GM12878 (cell line): ENCODE data around the gene CCR7. TPM values are rescaled to one million over a fixed set of nuclear protein-coding genes. Genes with fewer than 3 reads are reported as not detected.

Source experiments
- BCLAF1 ChIP-seq: fragments of 450-650 bp; IDR thresholded peaks from 2 replicates; pipeline ENCODE4 v1.6.1; 2017; ENCODE audit warnings: antibody characterized with exemption, mild to moderate bottlenecking, moderate library complexity
- EGR1 ChIP-seq, 2 experiments: IDR thresholded peaks; 1 replicate in 1 of 2; 2 replicates in 1 of 2; pipeline ENCODE4 v1.6.1; 2011 to 2012; ENCODE audit warnings: low read depth in 2 of 2, low read length in 2 of 2, borderline replicate concordance in 1 of 2, mild to moderate bottlenecking in 1 of 2, moderate library complexity in 1 of 2
- ESRRA ChIP-seq: IDR thresholded peaks from 2 replicates; pipeline ENCODE4 v1.6.1; 2012; ENCODE audit warnings: mild to moderate bottlenecking, low read length, improper control_type of control experiment
- GATAD2B ChIP-seq: fragments of 450-650 bp; conservative IDR thresholded peaks from 2 replicates; pipeline ENCODE4 v1.6.1; 2017; ENCODE audit warnings: low read depth, mild to moderate bottlenecking, moderate library complexity
- IKZF1 ChIP-seq: fragments of 450-650 bp; conservative IDR thresholded peaks from 2 replicates; pipeline ENCODE4 v1.6.1; 2017; ENCODE audit warnings: antibody characterized with exemption, mild to moderate bottlenecking
- IKZF2 ChIP-seq, 2 experiments: fragments of 450-650 bp; IDR thresholded peaks; 2 replicates each; pipeline ENCODE4 v1.6.1; 2017; ENCODE audit warnings: mild to moderate bottlenecking in 2 of 2, moderate library complexity in 2 of 2
- JUNB ChIP-seq: IDR thresholded peaks from 2 replicates; pipeline ENCODE4 v1.6.1; 2016; ENCODE audit warnings: antibody characterized with exemption, mild to moderate bottlenecking
- MTA2 ChIP-seq: fragments of 450-650 bp; IDR thresholded peaks from 2 replicates; pipeline ENCODE4 v1.6.1; 2016; ENCODE audit warnings: low read depth, mild to moderate bottlenecking, moderate library complexity
- MTA3 ChIP-seq: IDR thresholded peaks from 2 replicates; pipeline ENCODE4 v1.6.1; 2012; ENCODE audit warnings: low read length, inconsistent platforms, borderline replicate concordance
- MYB ChIP-seq: fragments of 150-350 bp; IDR thresholded peaks from 2 replicates; pipeline ENCODE4 v1.6.1; 2014; ENCODE audit warnings: mild to moderate bottlenecking, low read depth, low read length, borderline replicate concordance
- NFXL1 ChIP-seq: fragments of 450-650 bp; IDR thresholded peaks from 2 replicates; pipeline ENCODE4 v1.6.1; 2017; ENCODE audit warnings: antibody characterized with exemption, mild to moderate bottlenecking, borderline replicate concordance
- PAX8 ChIP-seq: fragments of 450-650 bp; IDR thresholded peaks from 2 replicates; pipeline ENCODE4 v1.6.1; 2017; ENCODE audit warnings: mild to moderate bottlenecking, moderate library complexity
- PML ChIP-seq: IDR thresholded peaks from 2 replicates; pipeline ENCODE4 v1.6.1; 2012; ENCODE audit warnings: low read length, inconsistent platforms
- POLR2AphosphoS2 ChIP-seq: IDR thresholded peaks from 2 replicates; pipeline ENCODE4 v1.6.1; 2011; ENCODE audit warnings: low read depth, mild to moderate bottlenecking, low read length, improper control_type of control experiment, moderate library complexity
- RAD51 ChIP-seq: fragments of 450-650 bp; IDR thresholded peaks from 2 replicates; pipeline ENCODE4 v1.6.1; 2016; ENCODE audit warnings: moderate library complexity, mild to moderate bottlenecking, inconsistent platforms
- RELB ChIP-seq: fragments of 450-650 bp; IDR thresholded peaks from 2 replicates; pipeline ENCODE4 v1.6.1; 2017; ENCODE audit warnings: low read depth, mild to moderate bottlenecking, moderate library complexity
- RFX5 ChIP-seq: IDR thresholded peaks from 2 replicates; pipeline ENCODE4 v1.6.1; 2011; ENCODE audit warnings: low read depth, low read length, improper control_type of control experiment
- TAF1 ChIP-seq: IDR thresholded peaks from 2 replicates; pipeline ENCODE4 v1.6.1; 2011; ENCODE audit warnings: mild to moderate bottlenecking, low read depth, low read length, borderline replicate concordance
- TCF3 ChIP-seq: IDR thresholded peaks from 2 replicates; pipeline ENCODE4 v1.6.1; 2012; ENCODE audit warnings: low read depth, mild to moderate bottlenecking, low read length, borderline replicate concordance; ENCODE audit not compliant: insufficient read depth
- ZNF384 ChIP-seq: IDR thresholded peaks from 2 replicates; pipeline ENCODE4 v1.6.1; 2012; ENCODE audit warnings: low read depth, mild to moderate bottlenecking, low read length, improper control_type of control experiment, borderline replicate concordance
- polyA plus RNA-seq, 11 experiments: library from polyadenylated mRNA; depleted of rRNA in 4 of 11; unstranded in 6 of 11; stranded (reverse) in 5 of 11; fragments of >200 nt; fragmentation: Nextera tagmentation in 4 of 11; fragmentation: Illumina TruSeq in 1 of 11; extraction: Ambion mirVana in 4 of 11; extraction: Trizol in 1 of 11; gene quantifications; 1 replicate in 1 of 11; 2 replicates in 10 of 11; pipeline versions ENCODE4 v1.2.1 to v1.2.3, GENCODE V29; 2011 to 2016; ENCODE audit warnings: inconsistent platforms in 2 of 11, missing spikeins in 2 of 11, low read depth in 1 of 11
- total RNA-seq, 4 experiments: library from RNA; depleted of rRNA in 3 of 4; stranded (reverse); fragments of >200 nt in 3 of 4; fragmentation: Illumina TruSeq in 1 of 4; extraction: Trizol in 1 of 4; gene quantifications; 2 replicates each; pipeline versions ENCODE4 v1.2.1 to v1.2.3, GENCODE V29; 2013 to 2021
- TF ChIP-seq, protein P1 (sequence below), 3 experiments: IDR thresholded peaks in 2 of 3; conservative IDR thresholded peaks in 1 of 3; 2 replicates each; pipeline ENCODE4 v1.5.1; 2011; ENCODE audit warnings: low read depth in 3 of 3, low read length in 3 of 3, mild to moderate bottlenecking in 3 of 3, control low read depth in 2 of 3, moderate library complexity in 2 of 3, inconsistent platforms in 1 of 3, mixed read lengths in 1 of 3; ENCODE audit not compliant: control insufficient read depth in 2 of 3, insufficient read depth in 1 of 3; ENCODE audit errors: extremely low read depth in 1 of 3

Gene CCR7
- total and polyA plus RNA-seq, 10 of the 15 experiments (the other 5 are each of a cell fraction or from before 2014, with no cell fraction given), result 131 to 1,171 (median 260) TPM

DNA sequence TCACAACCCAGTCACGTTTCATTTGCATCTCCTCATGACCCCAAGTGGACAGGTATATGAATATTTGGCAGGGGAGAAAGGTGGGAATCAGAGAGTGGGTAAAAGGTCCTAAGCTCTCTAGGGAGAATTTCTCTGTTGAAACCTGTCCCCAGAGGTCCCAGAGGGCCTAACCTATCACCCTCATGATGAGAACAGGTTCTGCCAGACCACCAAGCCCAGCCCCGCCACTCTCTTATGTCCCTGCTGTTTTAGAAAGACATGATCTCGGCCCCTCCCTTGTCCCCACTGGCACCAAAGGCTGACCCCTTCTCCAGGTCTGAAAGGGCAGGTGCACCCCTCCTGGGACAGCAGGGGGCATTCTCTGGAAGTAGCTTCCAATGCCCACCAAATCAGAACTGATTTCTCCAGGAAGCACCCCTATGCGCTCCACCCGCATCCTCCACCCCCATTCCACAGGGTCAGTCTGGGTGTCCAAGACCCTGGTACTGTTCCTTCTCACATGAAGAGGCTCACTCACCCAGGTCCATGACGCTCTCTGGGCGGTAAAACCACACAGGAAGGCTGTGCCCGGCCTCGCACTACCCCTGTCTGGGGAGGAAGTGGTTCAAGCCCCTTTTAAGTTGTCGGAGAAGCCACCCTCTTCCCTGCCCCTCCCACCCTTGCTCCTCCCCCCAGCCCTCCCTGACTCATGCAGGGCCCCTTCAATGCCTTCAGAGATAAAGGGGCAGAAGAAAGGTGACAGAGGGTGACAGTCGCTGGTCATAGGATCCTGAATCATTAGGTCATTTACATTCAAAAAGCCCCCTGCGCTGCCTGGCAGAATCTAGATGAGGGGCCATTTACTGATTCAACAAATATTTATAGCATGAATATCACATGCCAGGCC is at the start of gene CCR7 (continued):
- TF ChIP-seq POLR2AphosphoS2, result peak; percentile 99
- peak; percentile 56; the same call in 1 of the 2 replicates for TF ChIP-seq JUNB
- TF ChIP-seq MTA2, result peak; percentile 55
- peak; percentile 8; the same call in 1 of the 2 replicates for TF ChIP-seq RFX5
- TF ChIP-seq RAD51, result no peak
- 0 out of 2 replicates have a peak, but pooled peaks have one; percentile 49 for TF ChIP-seq MYB
- TF ChIP-seq PAX8, result no peak
- TF ChIP-seq TCF3, result peak; percentile 90; the same call in 1 of the 2 replicates
- peak; percentile 92 for TF ChIP-seq TAF1
- TF ChIP-seq EGR1 (IDR thresholded peaks at IDR 0.05; ENCODE audit: borderline replicate concordance in 1 of 2, low read depth in 2 of 2, low read length in 2 of 2), result peak in 1 of 2 experiments; percentile 55; a peak in 1 of 3 replicates
- TF ChIP-seq BCLAF1, result 0 out of 2 replicates have a peak, but pooled peaks have one; percentile 68
- TF ChIP-seq NFXL1, result no peak
- peak; percentile 13; the same call in 1 of the 2 replicates for TF ChIP-seq MTA3
- TF ChIP-seq ZNF384, result no peak; the same call in 1 of the 2 replicates
- TF ChIP-seq GATAD2B, result peak; percentile 78
- peak; percentile 95 for TF ChIP-seq PML
- peak; percentile 72 for TF ChIP-seq IKZF1
- TF ChIP-seq, protein P1, sequence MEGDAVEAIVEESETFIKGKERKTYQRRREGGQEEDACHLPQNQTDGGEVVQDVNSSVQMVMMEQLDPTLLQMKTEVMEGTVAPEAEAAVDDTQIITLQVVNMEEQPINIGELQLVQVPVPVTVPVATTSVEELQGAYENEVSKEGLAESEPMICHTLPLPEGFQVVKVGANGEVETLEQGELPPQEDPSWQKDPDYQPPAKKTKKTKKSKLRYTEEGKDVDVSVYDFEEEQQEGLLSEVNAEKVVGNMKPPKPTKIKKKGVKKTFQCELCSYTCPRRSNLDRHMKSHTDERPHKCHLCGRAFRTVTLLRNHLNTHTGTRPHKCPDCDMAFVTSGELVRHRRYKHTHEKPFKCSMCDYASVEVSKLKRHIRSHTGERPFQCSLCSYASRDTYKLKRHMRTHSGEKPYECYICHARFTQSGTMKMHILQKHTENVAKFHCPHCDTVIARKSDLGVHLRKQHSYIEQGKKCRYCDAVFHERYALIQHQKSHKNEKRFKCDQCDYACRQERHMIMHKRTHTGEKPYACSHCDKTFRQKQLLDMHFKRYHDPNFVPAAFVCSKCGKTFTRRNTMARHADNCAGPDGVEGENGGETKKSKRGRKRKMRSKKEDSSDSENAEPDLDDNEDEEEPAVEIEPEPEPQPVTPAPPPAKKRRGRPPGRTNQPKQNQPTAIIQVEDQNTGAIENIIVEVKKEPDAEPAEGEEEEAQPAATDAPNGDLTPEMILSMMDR (IDR thresholded peaks at IDR 0.05 in 2 of 3, conservative IDR thresholded peaks at IDR 0.05 in 1 of 3; ENCODE audit: control insufficient read depth in 2 of 3, extremely low read depth in 1 of 3, insufficient read depth in 1 of 3, low read depth in 3 of 3, low read length in 3 of 3), result peak in 2 of 3 experiments; percentile 16 to 24; a peak in 2 of 6 replicates
- TF ChIP-seq ESRRA, result peak; percentile 69; the same call in 1 of the 2 replicates
- TF ChIP-seq IKZF2 (IDR thresholded peaks at IDR 0.05), result peak; percentile 48 to 78
- TF ChIP-seq RELB, result peak; percentile 73
